WTC11 (cell line): ENCODE measurements around the gene INPP4B. TPM values are rescaled to one million over a fixed set of nuclear protein-coding genes. Genes with fewer than 3 reads are reported as not detected.

Experiments
- ATAC-seq: fragments of 200-7000 bp; cut with Tn5 transposase; 2 replicates; pipeline ENCODE4 v1.10.0; 2021; ENCODE audit warnings: mild to moderate bottlenecking, moderate library complexity
- CTCF ChIA-PET: fragments of 300-600 bp; sonication (Branson Sonifier 250); formaldehyde crosslinking; loops from one replicate; lab custom pipeline; 2021; ENCODE audit warnings: antibody characterized with exemption; lab: Charles Lee
- POLR2A ChIA-PET: fragments of 350-600 bp; sonication (Branson Sonifier 250); formaldehyde crosslinking; loops from one replicate; lab custom pipeline; 2021; ENCODE audit warnings: antibody characterized with exemption; lab: Charles Lee
- DNase-seq: peaks from one replicate; pipeline ENCODE4 v3.0.0; 2021; ENCODE audit warnings: low spot score
- H3K27ac Mint-ChIP-seq: 2 replicates; pipeline ENCODE4 v1.8.0; 2021; ENCODE audit warnings: mixed read lengths
- H3K27me3 Mint-ChIP-seq: 2 replicates; pipeline ENCODE4 v1.8.0; 2021; ENCODE audit warnings: low read depth, mild to moderate bottlenecking, moderate library complexity, mixed read lengths
- H3K36me3 Mint-ChIP-seq: 2 replicates; pipeline ENCODE4 v1.8.0; 2021; ENCODE audit warnings: mixed read lengths
- H3K4me1 Mint-ChIP-seq: 2 replicates; pipeline ENCODE4 v1.8.0; 2022; ENCODE audit warnings: mixed read lengths
- H3K4me3 Mint-ChIP-seq: 2 replicates; pipeline ENCODE4 v1.8.0; 2021; ENCODE audit warnings: mild to moderate bottlenecking, moderate library complexity, mixed read lengths
- H3K9me3 Mint-ChIP-seq: 2 replicates; pipeline ENCODE4 v1.8.0; 2021; ENCODE audit warnings: mixed read lengths
- ATF2 ChIP-seq: sonication (generic); formaldehyde crosslinking; IDR thresholded peaks from 2 replicates; pipeline ENCODE4 v1.8.1; 2022; ENCODE audit warnings: low read depth, missing genetic modification reagents, borderline replicate concordance
- CREB1 ChIP-seq: sonication (generic); formaldehyde crosslinking; IDR thresholded peaks from 2 replicates; pipeline ENCODE4 v1.8.0; 2023; ENCODE audit warnings: mild to moderate bottlenecking, missing genetic modification reagents
- E2F4 ChIP-seq: sonication (generic); formaldehyde crosslinking; IDR thresholded peaks from 2 replicates; pipeline ENCODE4 v1.8.1; 2022; ENCODE audit warnings: low read depth, mild to moderate bottlenecking, moderate library complexity, missing genetic modification reagents, borderline replicate concordance
- ELF4 ChIP-seq: sonication (generic); formaldehyde crosslinking; IDR thresholded peaks from 2 replicates; pipeline ENCODE4 v1.8.1; 2022; ENCODE audit warnings: low read depth, mild to moderate bottlenecking, moderate library complexity, missing genetic modification reagents
- ETV6 ChIP-seq: sonication (generic); formaldehyde crosslinking; IDR thresholded peaks from 2 replicates; pipeline ENCODE4 v1.8.1; 2022; ENCODE audit warnings: mild to moderate bottlenecking, missing genetic modification reagents
- FOXP4 ChIP-seq: sonication (generic); formaldehyde crosslinking; IDR thresholded peaks from 2 replicates; pipeline ENCODE4 v1.8.0; 2022; ENCODE audit warnings: mild to moderate bottlenecking, missing genetic modification reagents
- GABPB1 ChIP-seq: sonication (generic); formaldehyde crosslinking; IDR thresholded peaks from 2 replicates; pipeline ENCODE4 v1.8.1; 2023; ENCODE audit warnings: mild to moderate bottlenecking, missing genetic modification reagents
- GTF2I ChIP-seq: fragments of 250-450 bp; sonication (Bioruptor Pico); conservative IDR thresholded peaks from 2 replicates; pipeline ENCODE4 v1.4.0; 2021; ENCODE audit warnings: mild to moderate bottlenecking
- HMGA2 ChIP-seq: fragments of 250-450 bp; sonication (Bioruptor Pico); IDR thresholded peaks from 2 replicates; pipeline ENCODE4 v1.4.0; 2021; ENCODE audit warnings: mild to moderate bottlenecking, moderate library complexity
- HMGXB4 ChIP-seq: sonication (generic); formaldehyde crosslinking; IDR thresholded peaks from 2 replicates; pipeline ENCODE4 v1.8.1; 2023; ENCODE audit warnings: mild to moderate bottlenecking, moderate library complexity, missing genetic modification reagents
- JAZF1 ChIP-seq: fragments of 250-450 bp; sonication (Bioruptor Pico); IDR thresholded peaks from 2 replicates; pipeline ENCODE4 v1.9.0; 2021; ENCODE audit warnings: moderate library complexity, mild to moderate bottlenecking, inconsistent platforms
- MAX ChIP-seq: sonication (generic); formaldehyde crosslinking; IDR thresholded peaks from 2 replicates; pipeline ENCODE4 v1.8.0; 2022; ENCODE audit warnings: mild to moderate bottlenecking, missing genetic modification reagents
- OVOL2 ChIP-seq: fragments of 250-450 bp; sonication (Bioruptor Pico); IDR thresholded peaks from 2 replicates; pipeline ENCODE4 v1.9.0; 2021; ENCODE audit warnings: mild to moderate bottlenecking, borderline replicate concordance
- RELA ChIP-seq: sonication (generic); formaldehyde crosslinking; IDR thresholded peaks from 2 replicates; pipeline ENCODE4 v1.8.1; 2022; ENCODE audit warnings: missing genetic modification reagents, mild to moderate bottlenecking, borderline replicate concordance
- RORB ChIP-seq: fragments of 250-450 bp; sonication (Bioruptor Pico); IDR thresholded peaks from 2 replicates; pipeline ENCODE4 v1.9.0; 2021; ENCODE audit warnings: mild to moderate bottlenecking
- STAT6 ChIP-seq: sonication (generic); formaldehyde crosslinking; conservative IDR thresholded peaks from 2 replicates; pipeline ENCODE4 v1.8.1; 2023; ENCODE audit warnings: mild to moderate bottlenecking, low read depth, missing genetic modification reagents, moderate library complexity
- TCF7 ChIP-seq: sonication (generic); formaldehyde crosslinking; IDR thresholded peaks from 2 replicates; pipeline ENCODE4 v1.8.0; 2022; ENCODE audit warnings: mild to moderate bottlenecking, low read depth, missing genetic modification reagents, moderate library complexity
- ZMAT4 ChIP-seq: fragments of 250-450 bp; sonication (Bioruptor Pico); IDR thresholded peaks from 2 replicates; pipeline ENCODE4 v1.9.0; 2021; ENCODE audit warnings: mild to moderate bottlenecking
- ZNF396 ChIP-seq: fragments of 250-450 bp; sonication (Bioruptor Pico); IDR thresholded peaks from 2 replicates; pipeline ENCODE4 v1.8.0; 2021; ENCODE audit warnings: mild to moderate bottlenecking, moderate library complexity, borderline replicate concordance
- ZNF512 ChIP-seq: sonication (generic); formaldehyde crosslinking; IDR thresholded peaks from 2 replicates; pipeline ENCODE4 v1.8.1; 2022; ENCODE audit warnings: missing genetic modification reagents, borderline replicate concordance
- ZNF671 ChIP-seq: fragments of 250-450 bp; sonication (Bioruptor Pico); IDR thresholded peaks from 2 replicates; pipeline ENCODE4 v1.8.0; 2021; ENCODE audit warnings: mild to moderate bottlenecking
- total RNA-seq: library from RNA; stranded (reverse); gene quantifications from 3 replicates; pipeline ENCODE4 v1.2.3, GENCODE V29; 2021

The INPP4B gene
- total RNA-seq, 1 experiment from 2014 or later = 0.92 TPM

GRCh38 chr4:142085513-142086292, 760.4 kb downstream of the INPP4B start:
- TF ChIP-seq ZNF512 (no peak), MAX (CRISPR knock-in tag) (no peak), STAT6 (CRISPR knock-in tag) (no peak), E2F4 (CRISPR knock-in tag) (no peak), JAZF1 (no peak), ZNF396 (CRISPR knock-in tag) (no peak), OVOL2 (CRISPR knock-in tag) (no peak), GABPB1 (CRISPR knock-in tag) (no peak)
- Mint-ChIP-seq H3K36me3 (no peaks in the 10 kb centered on the region), H3K4me3 (no peak overlapping the region), H3K27ac (no peak overlapping the region), H3K9me3 (no peaks in the 10 kb centered on the region), H3K4me1 (no peaks in the 10 kb centered on the region), H3K27me3 (no peaks in the 10 kb centered on the region)
- ATAC-seq = no peak
- ChIA-PET CTCF (no interaction called here), POLR2A (no interaction called here)
- no peak for DNase-seq

GRCh38 chr4:142083264-142083663, 762.8 kb downstream of the INPP4B start:
- Mint-ChIP-seq H3K27ac (no peak overlapping the region), H3K36me3 (no peaks in the 10 kb centered on the region), H3K4me3 (no peak overlapping the region), H3K27me3 (no peaks in the 10 kb centered on the region), H3K4me1 (no peaks in the 10 kb centered on the region), H3K9me3 (no peaks in the 10 kb centered on the region)
- ChIA-PET POLR2A (no interaction called here), CTCF (no interaction called here)
- no peak for DNase-seq
- no peak for ATAC-seq
- TF ChIP-seq ATF2 (CRISPR knock-in tag) (no peak), RORB (no peak), TCF7 (no peak), RELA (CRISPR knock-in tag) (no peak), CREB1 (CRISPR knock-in tag) (no peak), ZNF671 (CRISPR knock-in tag) (no peak), ETV6 (no peak), E2F4 (CRISPR knock-in tag) (no peak), ELF4 (CRISPR knock-in tag) (no peak), HMGXB4 (CRISPR knock-in tag) (no peak), GTF2I (CRISPR knock-in tag) (no peak), ZMAT4 (no peak), HMGA2 (CRISPR knock-in tag) (no peak), FOXP4 (no peak)
